Retinal pigment epithelial cell (primary cell): Measurements from ENCODE around the gene GEMIN4.
A peak's percentile ranks its signal among the peaks of the same experiment; 100 is the strongest.
"Not testable (repeated sequence)": the region's sequence is repeated elsewhere in the genome, so short reads cannot be mapped to it uniquely, and the experiment has no call there.

Experiments used
- DNase-seq: peaks from one replicate; pipeline ENCODE4 v3.0.0-alpha.2; 2010; ENCODE audit warnings: low read depth
- H3K4me3 ChIP-seq: 2 replicates; pipeline ENCODE4 v1.5.1; 2011; ENCODE audit warnings: mild to moderate bottlenecking, low read length, control low read depth, moderate library complexity
- CTCF ChIP-seq: conservative IDR thresholded peaks from 2 replicates; pipeline ENCODE4 v1.5.1; 2011; ENCODE audit warnings: low read depth, low read length, control low read depth, inconsistent platforms

Gene GEMIN4

GRCh38 chr17:796609-797008, 44.5 kb upstream of the GEMIN4 start:
- no peak overlapping the region for H3K4me3 ChIP-seq
- no peak for DNase-seq
- no peak for TF ChIP-seq CTCF

DNA sequence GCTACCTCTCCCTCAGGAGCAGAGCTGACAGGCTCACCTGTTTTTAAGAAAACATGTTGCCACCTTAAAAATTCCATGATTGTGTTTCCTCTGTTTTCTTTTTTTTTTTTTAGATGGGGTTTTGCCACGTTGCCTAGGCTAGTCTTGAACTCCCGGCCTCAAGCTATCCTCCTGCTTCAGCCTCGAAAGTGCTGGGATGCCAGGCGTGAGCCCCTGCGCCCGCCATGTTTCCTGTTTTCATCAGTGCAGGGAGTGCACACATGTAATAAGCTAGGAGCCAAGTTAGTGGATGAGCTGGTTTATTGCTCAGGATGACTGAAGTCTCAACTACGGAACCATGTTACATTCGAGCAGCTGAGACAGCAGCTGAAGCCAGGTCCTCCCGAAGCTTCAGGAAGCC, 43.7 kb upstream of the GEMIN4 start:
- no peak for TF ChIP-seq CTCF
- H3K4me3 ChIP-seq: no peak overlapping the region
- DNase-seq: no peak

- TF ChIP-seq CTCF: no peak
Observed at GRCh38 chr17:795276-795675, 43.2 kb upstream of the GEMIN4 start.

GRCh38 chr17:794876-795275, 42.8 kb upstream of the GEMIN4 start:
- TF ChIP-seq CTCF: peak; percentile 78
- H3K4me3 ChIP-seq: no peak overlapping the region
- peak; percentile 42 for DNase-seq

More at GRCh38 chr17:795276-795675, 43.2 kb upstream of the GEMIN4 start:
- H3K4me3 ChIP-seq: no peak overlapping the region
- no peak for DNase-seq

- no peak overlapping the region for H3K4me3 ChIP-seq
- DNase-seq: no peak
- peak; percentile 18 for TF ChIP-seq CTCF
Observed at GRCh38 chr17:792277-792676, 40.2 kb upstream of the GEMIN4 start.

DNA sequence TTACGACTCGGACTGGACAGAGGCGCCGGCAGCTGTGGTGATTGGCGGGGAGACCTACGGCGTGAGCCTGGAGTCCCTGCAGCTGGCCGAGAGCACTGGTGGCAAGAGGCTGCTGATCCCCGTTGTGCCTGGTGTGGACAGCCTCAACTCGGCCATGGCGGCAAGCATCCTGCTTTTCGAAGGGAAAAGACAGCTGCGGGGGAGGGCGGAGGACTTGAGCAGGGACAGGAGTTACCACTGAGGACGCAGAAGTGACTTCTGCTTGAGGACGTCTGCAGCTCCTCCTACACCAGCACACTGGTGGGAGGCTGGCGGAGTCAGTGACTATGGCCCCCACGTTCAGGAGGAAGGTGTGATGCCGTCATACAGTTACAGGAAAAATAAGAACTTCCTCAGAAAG, 39.8 kb upstream of the GEMIN4 start:
- no peak for TF ChIP-seq CTCF
- no peak overlapping the region for H3K4me3 ChIP-seq
- no peak for DNase-seq

DNA sequence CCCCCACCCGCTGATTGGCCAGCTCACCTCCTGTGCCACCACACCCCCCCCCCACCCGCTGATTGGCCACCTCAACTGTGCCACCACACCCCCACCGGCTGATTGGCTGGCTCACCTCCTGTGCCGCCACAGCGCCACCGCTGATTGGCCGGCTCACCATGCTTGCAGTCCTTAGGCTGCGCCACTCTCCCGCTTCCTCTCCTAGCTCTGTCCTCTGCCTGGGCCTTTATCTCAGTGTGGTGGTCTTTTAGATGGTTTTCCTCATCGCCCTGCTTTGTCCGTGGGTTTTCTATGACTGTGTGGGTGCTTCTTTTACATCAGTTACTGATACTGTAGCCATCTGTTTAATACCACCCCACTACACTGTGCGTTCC, 38.8 kb upstream of the GEMIN4 start:
- not testable (repeated sequence) for DNase-seq, H3K4me3 ChIP-seq

GRCh38 chr17:789931-790873, 38.1 kb upstream of the GEMIN4 start:
- DNase-seq, H3K4me3 ChIP-seq: not testable (repeated sequence)
